Gastroesophageal sphincter (tissue), 3 donors: ENCODE results near the gene NEUROG1.

Experiments used
- CTCF ChIP-seq, 4 experiments: fragments of 200-600 bp in 2 of 4; fragments of 450-650 bp in 2 of 4; sonication (generic) in 1 of 4; IDR thresholded peaks; one replicate each; pipeline ENCODE4 v1.5.1; 2017 to 2019; ENCODE audit warnings: antibody characterized with exemption in 4 of 4, mild to moderate bottlenecking in 2 of 4, moderate library complexity in 2 of 4
- POLR2AphosphoS5 ChIP-seq: sonication (generic); formaldehyde crosslinking; IDR thresholded peaks from one replicate; pipeline ENCODE4 v1.6.1; 2017; ENCODE audit warnings: antibody characterized with exemption

DNA sequence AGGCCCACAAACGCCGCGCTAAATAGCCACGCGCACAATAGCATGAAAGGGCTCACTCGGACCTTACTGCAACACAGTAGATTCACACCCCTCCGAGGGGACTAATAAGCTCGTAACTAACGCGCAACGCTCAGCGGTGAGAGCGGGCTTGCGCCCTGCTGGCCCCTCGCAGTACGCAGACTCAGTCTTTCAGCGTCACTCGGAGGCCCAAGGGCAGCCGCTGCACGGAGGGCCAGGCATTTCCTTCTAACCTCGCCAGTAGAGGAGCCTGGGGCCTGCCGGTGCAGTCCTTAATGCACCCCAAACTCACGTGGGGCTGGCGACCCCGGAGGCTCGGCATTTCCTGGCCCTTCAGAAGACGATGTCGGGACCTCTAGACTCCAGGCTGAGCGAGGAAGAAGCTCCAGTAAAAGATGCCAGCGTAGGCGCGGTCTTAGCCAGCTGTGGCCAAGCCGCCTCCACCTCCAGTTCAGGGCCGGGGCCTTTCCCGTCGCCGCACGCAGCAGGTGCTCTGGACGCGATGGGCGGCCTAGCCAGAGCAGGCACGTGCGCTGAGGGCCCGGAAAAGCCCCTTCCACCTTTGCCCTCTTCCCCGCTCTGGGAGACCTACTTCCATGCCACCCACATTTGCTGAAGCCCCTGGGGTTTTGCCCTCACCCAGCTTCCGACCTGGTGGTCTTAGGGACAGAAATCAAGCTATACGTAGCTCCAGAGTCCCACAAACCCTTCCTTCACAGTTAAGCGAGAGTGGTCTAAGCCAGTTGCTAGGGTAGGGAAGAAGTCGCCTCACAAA lies 45.3 kb downstream of the NEUROG1 start:
- TF ChIP-seq CTCF (IDR thresholded peaks at IDR 0.05) (no peak), POLR2AphosphoS5 (no peak)
